Chondrocyte (in vitro differentiated cells): ENCODE results near the gene CRYGS. TPM values are rescaled to one million over a fixed set of nuclear protein-coding genes. Genes with fewer than 3 reads are reported as not detected.
A peak's percentile ranks its signal among the peaks of the same experiment; 100 is the strongest.

ENCODE experiments used
- DNase-seq: peaks from one replicate; pipeline ENCODE4 v3.0.0; 2021; ENCODE audit warnings: mixed read lengths, low spot score
- H3K27ac Mint-ChIP-seq: one replicate; pipeline ENCODE4 v1.8.0; 2021; ENCODE audit warnings: mild to moderate bottlenecking, moderate library complexity, mixed read lengths; ENCODE audit not compliant: unreplicated experiment
- H3K27me3 Mint-ChIP-seq: 2 replicates; pipeline ENCODE4 v1.8.0; 2021; ENCODE audit warnings: low read depth, mixed read lengths
- H3K36me3 Mint-ChIP-seq: 2 replicates; pipeline ENCODE4 v1.8.0; 2021; ENCODE audit warnings: low read depth, mixed read lengths
- H3K4me1 Mint-ChIP-seq: 2 replicates; pipeline ENCODE4 v1.8.0; 2021; ENCODE audit warnings: low read depth, mild to moderate bottlenecking, mixed read lengths
- H3K4me3 Mint-ChIP-seq: one replicate; pipeline ENCODE4 v1.8.0; 2021; ENCODE audit warnings: mild to moderate bottlenecking, moderate library complexity, mixed read lengths; ENCODE audit not compliant: unreplicated experiment
- H3K9me3 Mint-ChIP-seq: 2 replicates; pipeline ENCODE4 v1.8.0; 2021; ENCODE audit warnings: low read depth, mixed read lengths
- CTCF ChIP-seq: fragments of 200-600 bp; sonication (generic); IDR thresholded peaks from 2 replicates; pipeline ENCODE4 v1.5.0; 2021; ENCODE audit warnings: antibody characterized with exemption, mild to moderate bottlenecking, moderate library complexity
- total RNA-seq: library from RNA; stranded (reverse); gene quantifications from 3 replicates; pipeline ENCODE4 v1.2.1, GENCODE V29; 2021

CRYGS gene
- total RNA-seq, 1 donor from 2014 or later: 3.1 TPM

- Mint-ChIP-seq H3K27ac (no peak overlapping the region), H3K4me1 (no peaks in the 10 kb centered on the region), H3K9me3 (peaks cover 4% of the 10 kb centered on the region), H3K36me3 (no peaks in the 10 kb centered on the region), H3K4me3 (no peak overlapping the region), H3K27me3 (peaks cover 63% of the 10 kb centered on the region)
- no peak for TF ChIP-seq CTCF
- DNase-seq: no peak
Measured at GRCh38 chr3:186517218-186517617, 27.0 kb downstream of the CRYGS start.

GRCh38 chr3:186516646-186517045, 27.5 kb downstream of the CRYGS start:
- peaks cover 68% of the 10 kb centered on the region for H3K27me3 Mint-ChIP-seq
- H3K4me1 Mint-ChIP-seq: no peaks in the 10 kb centered on the region
- peaks cover 4% of the 10 kb centered on the region for H3K9me3 Mint-ChIP-seq
- H3K36me3 Mint-ChIP-seq: no peaks in the 10 kb centered on the region
- TF ChIP-seq CTCF: no peak
- no peak overlapping the region for H3K27ac Mint-ChIP-seq
- DNase-seq: no peak
- no peak overlapping the region for H3K4me3 Mint-ChIP-seq

GRCh38 chr3:186515125-186515524, 29.1 kb downstream of the CRYGS start:
- DNase-seq: no peak
- TF ChIP-seq CTCF: no peak
- Mint-ChIP-seq H3K9me3 (peaks cover 4% of the 10 kb centered on the region), H3K36me3 (no peaks in the 10 kb centered on the region), H3K4me1 (no peaks in the 10 kb centered on the region), H3K27me3 (peaks cover 65% of the 10 kb centered on the region), H3K4me3 (no peak overlapping the region), H3K27ac (no peak overlapping the region)

- peaks cover 65% of the 10 kb centered on the region for H3K27me3 Mint-ChIP-seq
- no peak for DNase-seq
- no peaks in the 10 kb centered on the region for H3K36me3 Mint-ChIP-seq
- peak; percentile 48 for TF ChIP-seq CTCF
- H3K4me3 Mint-ChIP-seq: no peak overlapping the region
- no peak overlapping the region for H3K27ac Mint-ChIP-seq
- no peaks in the 10 kb centered on the region for H3K4me1 Mint-ChIP-seq
- peaks cover 4% of the 10 kb centered on the region for H3K9me3 Mint-ChIP-seq
Measured at GRCh38 chr3:186514296-186515002, 29.7 kb downstream of the CRYGS start.

GRCh38 chr3:186513386-186513785, 30.8 kb downstream of the CRYGS start:
- no peaks in the 10 kb centered on the region for H3K36me3 Mint-ChIP-seq
- H3K27me3 Mint-ChIP-seq: peaks cover 59% of the 10 kb centered on the region
- no peak overlapping the region for H3K4me3 Mint-ChIP-seq
- peaks cover 4% of the 10 kb centered on the region for H3K9me3 Mint-ChIP-seq
- TF ChIP-seq CTCF: no peak
- H3K27ac Mint-ChIP-seq: no peak overlapping the region
- DNase-seq: no peak
- H3K4me1 Mint-ChIP-seq: no peaks in the 10 kb centered on the region
